ENCODE measurements around the gene FERMT3. TPM values are rescaled to one million over a fixed set of nuclear protein-coding genes. Genes with fewer than 3 reads are reported as not detected.

Gene FERMT3
- total and polyA plus RNA-seq, 2 of the 13 experiments (the other 11 are each of a cell fraction or from before 2014, with no cell fraction given) = 0.29 TPM; not detected in 1

GRCh38 chr11:64185175-64185692, 21.3 kb upstream of the FERMT3 start (continued):
- TF ChIP-seq PAX8 (CRISPR knock-in tag; IDR thresholded peaks at IDR 0.05; ENCODE audit: borderline replicate concordance) = no peak
- peak; percentile 98 for TF ChIP-seq NR0B2 (CRISPR knock-in tag; IDR thresholded peaks at IDR 0.05)
- TF ChIP-seq ZNF614 (CRISPR knock-in tag; IDR thresholded peaks at IDR 0.05; ENCODE audit: borderline replicate concordance) = peak; percentile 48; the same call in 1 of the 2 replicates
- TF ChIP-seq FUBP1 (CRISPR knock-in tag; IDR thresholded peaks at IDR 0.05; ENCODE audit: borderline replicate concordance) = 0 out of 2 replicates have a peak, but pooled peaks have one; percentile 79
- peak; percentile 41; the same call in 1 of the 2 replicates for TF ChIP-seq STAT5B (CRISPR knock-in tag; IDR thresholded peaks at IDR 0.05)
- TF ChIP-seq CAMTA2 (CRISPR knock-in tag; IDR thresholded peaks at IDR 0.05; ENCODE audit: borderline replicate concordance) = peak; percentile 90; the same call in 1 of the 2 replicates
- peak; percentile 78 for TF ChIP-seq HOXA3 (CRISPR knock-in tag; IDR thresholded peaks at IDR 0.05)
- TF ChIP-seq GABPA (IDR thresholded peaks at IDR 0.05; ENCODE audit: low read depth, low read length) = no peak
- no peak; the same call in 1 of the 2 replicates for TF ChIP-seq GABPA (CRISPR knock-in tag; IDR thresholded peaks at IDR 0.05; ENCODE audit: low read depth)
- peak; percentile 74 for TF ChIP-seq ZNF574 (CRISPR knock-in tag; IDR thresholded peaks at IDR 0.05)
- TF ChIP-seq ZNF414 (CRISPR knock-in tag; IDR thresholded peaks at IDR 0.05) = peak; percentile 31; the same call in 1 of the 2 replicates
- peak; percentile 70 for TF ChIP-seq HMGXB3 (CRISPR knock-in tag; IDR thresholded peaks at IDR 0.05; ENCODE audit: borderline replicate concordance)
- TF ChIP-seq ZBTB7A (CRISPR knock-in tag; IDR thresholded peaks at IDR 0.05) = no peak
- TF ChIP-seq UBTF (CRISPR knock-in tag; IDR thresholded peaks at IDR 0.05) = peak; percentile 97
- TF ChIP-seq ZNF30 (CRISPR knock-in tag; IDR thresholded peaks at IDR 0.05) = peak; percentile 97
- no peak for TF ChIP-seq RORA (CRISPR knock-in tag; IDR thresholded peaks at IDR 0.05)
